GM12878 (cell line): Measurements from ENCODE around the gene MFAP1. TPM values are rescaled to one million over a fixed set of nuclear protein-coding genes. Genes with fewer than 3 reads are reported as not detected.

Experiments
- BRCA1 ChIP-seq: IDR thresholded peaks from 2 replicates; pipeline ENCODE4 v1.6.1; 2011; ENCODE audit warnings: low read depth, low read length, improper control_type of control experiment
- CBFB ChIP-seq: IDR thresholded peaks from 2 replicates; pipeline ENCODE4 v1.6.1; 2016; ENCODE audit warnings: antibody characterized with exemption, low read depth
- E2F4 ChIP-seq: IDR thresholded peaks from 2 replicates; pipeline ENCODE4 v1.6.1; 2012; ENCODE audit warnings: low read depth, low read length, improper control_type of control experiment
- ELK1 ChIP-seq: IDR thresholded peaks from 2 replicates; pipeline ENCODE4 v1.6.1; 2012; ENCODE audit warnings: low read depth, low read length, improper control_type of control experiment
- FOS ChIP-seq: IDR thresholded peaks from 3 replicates; pipeline ENCODE4 v1.6.1; 2011; ENCODE audit warnings: borderline replicate concordance; ENCODE audit not compliant: insufficient read length; ENCODE audit errors: extremely low read depth
- IRF3 ChIP-seq: fragments of 450-650 bp; IDR thresholded peaks from 2 replicates; pipeline ENCODE4 v1.6.1; 2014; ENCODE audit warnings: mild to moderate bottlenecking
- NBN ChIP-seq: fragments of 450-650 bp; IDR thresholded peaks from 2 replicates; pipeline ENCODE4 v1.6.1; 2016
- POLR2AphosphoS2 ChIP-seq: IDR thresholded peaks from 2 replicates; pipeline ENCODE4 v1.6.1; 2011; ENCODE audit warnings: low read depth, mild to moderate bottlenecking, low read length, improper control_type of control experiment, moderate library complexity
- POU2F2 ChIP-seq: IDR thresholded peaks from 3 replicates; pipeline ENCODE4 v1.6.1; 2011; ENCODE audit warnings: low read depth, mild to moderate bottlenecking, low read length, borderline replicate concordance
- RAD21 ChIP-seq: IDR thresholded peaks from 2 replicates; pipeline ENCODE4 v1.6.1; 2011; ENCODE audit warnings: mild to moderate bottlenecking, low read depth, low read length, moderate library complexity; ENCODE audit not compliant: insufficient read depth
- RFX5 ChIP-seq: IDR thresholded peaks from 2 replicates; pipeline ENCODE4 v1.6.1; 2011; ENCODE audit warnings: low read depth, low read length, improper control_type of control experiment
- SREBF1 ChIP-seq: IDR thresholded peaks from 2 replicates; pipeline ENCODE4 v1.6.1; 2012; ENCODE audit warnings: mild to moderate bottlenecking, low read length
- SUZ12 ChIP-seq: fragments of 200-600 bp; sonication (generic); IDR thresholded peaks from one replicate; pipeline ENCODE4 v1.6.1; 2018; ENCODE audit warnings: antibody characterized with exemption, mild to moderate bottlenecking; ENCODE audit not compliant: unreplicated experiment
- TCF3 ChIP-seq: IDR thresholded peaks from 2 replicates; pipeline ENCODE4 v1.6.1; 2012; ENCODE audit warnings: low read depth, mild to moderate bottlenecking, low read length, borderline replicate concordance; ENCODE audit not compliant: insufficient read depth
- TCF7 ChIP-seq: IDR thresholded peaks from 2 replicates; pipeline ENCODE4 v1.6.1; 2014; ENCODE audit warnings: antibody characterized with exemption, borderline replicate concordance
- YBX1 ChIP-seq: fragments of 450-650 bp; IDR thresholded peaks from 2 replicates; pipeline ENCODE4 v1.6.1; 2016; ENCODE audit warnings: antibody characterized with exemption
- ZNF592 ChIP-seq: fragments of 450-650 bp; IDR thresholded peaks from 2 replicates; pipeline ENCODE4 v1.6.1; 2017; ENCODE audit warnings: mild to moderate bottlenecking, moderate library complexity
- polyA plus RNA-seq, 11 experiments: library from polyadenylated mRNA; depleted of rRNA in 4 of 11; unstranded in 6 of 11; stranded (reverse) in 5 of 11; fragments of >200 nt; fragmentation: Nextera tagmentation in 4 of 11; fragmentation: Illumina TruSeq in 1 of 11; extraction: Ambion mirVana in 4 of 11; extraction: Trizol in 1 of 11; gene quantifications; 1 replicate in 1 of 11; 2 replicates in 10 of 11; pipeline versions ENCODE4 v1.2.1 to v1.2.3, GENCODE V29; 2011 to 2016; ENCODE audit warnings: inconsistent platforms in 2 of 11, missing spikeins in 2 of 11, low read depth in 1 of 11
- total RNA-seq, 4 experiments: library from RNA; depleted of rRNA in 3 of 4; stranded (reverse); fragments of >200 nt in 3 of 4; fragmentation: Illumina TruSeq in 1 of 4; extraction: Trizol in 1 of 4; gene quantifications; 2 replicates each; pipeline versions ENCODE4 v1.2.1 to v1.2.3, GENCODE V29; 2013 to 2021
- TF ChIP-seq, protein P1 (sequence below): fragments of 450-650 bp; IDR thresholded peaks from 2 replicates; pipeline ENCODE4 v1.6.1; 2016; ENCODE audit warnings: mild to moderate bottlenecking, moderate library complexity, borderline replicate concordance

Gene MFAP1
- total and polyA plus RNA-seq, 10 of the 15 experiments (the other 5 are each of a cell fraction or from before 2014, with no cell fraction given): 24.5 to 67.3 (median 47.4) TPM

DNA sequence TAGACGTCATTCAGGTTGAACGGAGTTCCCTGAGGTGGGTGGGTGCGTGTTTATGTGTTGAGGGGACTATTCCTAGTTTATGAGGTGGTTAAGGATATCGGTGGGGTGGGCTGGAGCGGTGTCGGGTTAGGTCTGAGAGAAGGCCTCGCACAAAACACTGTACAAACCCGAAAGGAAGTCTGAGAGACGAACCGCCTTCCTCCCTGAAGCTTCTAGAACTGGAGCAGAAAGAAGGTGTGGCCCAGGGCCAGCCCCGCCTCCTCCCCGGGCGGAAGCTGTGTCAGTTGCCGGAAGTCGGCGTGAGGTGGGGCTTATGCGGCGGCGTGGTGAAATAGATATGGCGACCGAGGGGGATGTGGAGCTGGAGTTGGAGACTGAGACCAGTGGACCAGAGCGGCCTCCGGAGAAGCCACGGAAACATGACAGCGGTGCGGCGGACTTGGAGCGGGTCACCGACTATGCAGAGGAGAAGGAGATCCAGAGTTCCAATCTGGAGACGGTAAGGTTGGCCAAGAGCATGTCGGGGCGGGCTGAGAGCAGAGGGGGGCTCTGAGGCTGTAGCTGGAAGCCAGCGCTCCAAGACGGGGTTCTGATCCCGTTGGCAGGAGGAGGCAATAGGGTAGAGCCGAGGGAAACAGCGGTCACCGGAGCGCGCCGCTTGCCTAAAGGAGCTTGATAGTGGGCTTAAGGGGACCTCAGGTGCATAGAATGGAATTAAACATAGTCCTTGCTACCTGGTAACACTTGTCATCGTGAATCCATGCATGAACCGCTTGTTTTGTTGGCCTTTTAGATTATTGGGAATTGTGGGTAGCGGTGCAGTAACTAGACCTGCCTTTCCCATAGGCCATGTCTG, 24.0 kb downstream of the MFAP1 start, which contains the start of gene HYPK (continued):
- TF ChIP-seq IRF3: no peak
- peak; percentile 85; the same call in 1 of the 2 replicates for TF ChIP-seq POLR2AphosphoS2
- no peak for TF ChIP-seq POU2F2
- TF ChIP-seq, protein P1, sequence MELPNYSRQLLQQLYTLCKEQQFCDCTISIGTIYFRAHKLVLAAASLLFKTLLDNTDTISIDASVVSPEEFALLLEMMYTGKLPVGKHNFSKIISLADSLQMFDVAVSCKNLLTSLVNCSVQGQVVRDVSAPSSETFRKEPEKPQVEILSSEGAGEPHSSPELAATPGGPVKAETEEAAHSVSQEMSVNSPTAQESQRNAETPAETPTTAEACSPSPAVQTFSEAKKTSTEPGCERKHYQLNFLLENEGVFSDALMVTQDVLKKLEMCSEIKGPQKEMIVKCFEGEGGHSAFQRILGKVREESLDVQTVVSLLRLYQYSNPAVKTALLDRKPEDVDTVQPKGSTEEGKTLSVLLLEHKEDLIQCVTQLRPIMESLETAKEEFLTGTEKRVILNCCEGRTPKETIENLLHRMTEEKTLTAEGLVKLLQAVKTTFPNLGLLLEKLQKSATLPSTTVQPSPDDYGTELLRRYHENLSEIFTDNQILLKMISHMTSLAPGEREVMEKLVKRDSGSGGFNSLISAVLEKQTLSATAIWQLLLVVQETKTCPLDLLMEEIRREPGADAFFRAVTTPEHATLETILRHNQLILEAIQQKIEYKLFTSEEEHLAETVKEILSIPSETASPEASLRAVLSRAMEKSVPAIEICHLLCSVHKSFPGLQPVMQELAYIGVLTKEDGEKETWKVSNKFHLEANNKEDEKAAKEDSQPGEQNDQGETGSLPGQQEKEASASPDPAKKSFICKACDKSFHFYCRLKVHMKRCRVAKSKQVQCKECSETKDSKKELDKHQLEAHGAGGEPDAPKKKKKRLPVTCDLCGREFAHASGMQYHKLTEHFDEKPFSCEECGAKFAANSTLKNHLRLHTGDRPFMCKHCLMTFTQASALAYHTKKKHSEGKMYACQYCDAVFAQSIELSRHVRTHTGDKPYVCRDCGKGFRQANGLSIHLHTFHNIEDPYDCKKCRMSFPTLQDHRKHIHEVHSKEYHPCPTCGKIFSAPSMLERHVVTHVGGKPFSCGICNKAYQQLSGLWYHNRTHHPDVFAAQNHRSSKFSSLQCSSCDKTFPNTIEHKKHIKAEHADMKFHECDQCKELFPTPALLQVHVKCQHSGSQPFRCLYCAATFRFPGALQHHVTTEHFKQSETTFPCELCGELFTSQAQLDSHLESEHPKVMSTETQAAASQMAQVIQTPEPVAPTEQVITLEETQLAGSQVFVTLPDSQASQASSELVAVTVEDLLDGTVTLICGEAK: peak; percentile 88
- TF ChIP-seq SUZ12: no peak
- TF ChIP-seq FOS: no peak
- no peak for TF ChIP-seq SREBF1
- no peak for TF ChIP-seq TCF7
- TF ChIP-seq RFX5: 0 out of 2 replicates have a peak, but pooled peaks have one; percentile 29
- peak; percentile 60; the same call in 1 of the 2 replicates for TF ChIP-seq CBFB
- no peak for TF ChIP-seq ZNF592
- no peak for TF ChIP-seq RAD21
- TF ChIP-seq NBN: peak; percentile 84
- no peak for TF ChIP-seq BRCA1
- TF ChIP-seq YBX1: no peak
- no peak for TF ChIP-seq E2F4
- peak; percentile 84 for TF ChIP-seq ELK1
- TF ChIP-seq TCF3: no peak
